A549 (cell line): ENCODE results near the gene GDPD3. TPM values are rescaled to one million over a fixed set of nuclear protein-coding genes. Genes with fewer than 3 reads are reported as not detected.

ENCODE experiments used
- ATAC-seq, 2 experiments: fragments of 200-7000 bp in 1 of 2; fragments of >200 bp in 1 of 2; cut with Nextera tagmentation in 1 of 2; cut with Tn5 transposase in 1 of 2; 3 replicates each; pipeline versions ENCODE4 v1.8.0 to v1.9.1; 2018 to 2020; ENCODE audit warnings: mild to moderate bottlenecking in 1 of 2, moderate library complexity in 1 of 2
- CTCF ChIA-PET: fragments of 300-600 bp; sonication (Branson Sonifier 250); formaldehyde crosslinking; extraction: SDS; loops from one replicate; lab custom pipeline; 2021; ENCODE audit warnings: antibody characterized with exemption, inconsistent platforms; lab: Yijun Ruan, JAX
- POLR2A ChIA-PET: fragments of 350-600 bp; formaldehyde crosslinking; extraction: SDS; loops from one replicate; lab custom pipeline; 2021; ENCODE audit warnings: antibody characterized with exemption, inconsistent platforms; lab: Yijun Ruan, JAX
- DNase-seq, 2 experiments: peaks; one replicate each; pipeline versions ENCODE4 v3.0.0 to v3.0.0-alpha.2; 2011 to 2016; ENCODE audit warnings: low read depth in 1 of 2, low spot score in 1 of 2
- FAIRE-seq: peaks from 2 replicates; lab custom pipeline; 2011; peaks lifted over from hg19 to GRCh38; lab: Jason Lieb, UNC
- H3K27ac ChIP-seq, 2 experiments: fragments of >200 bp; sonication (Bioruptor Twin); formaldehyde crosslinking; 3 replicates each; pipeline ENCODE4 v1.5.1; 2016 to 2017
- H3K4me1 ChIP-seq: fragments of >200 bp; sonication (Bioruptor Twin); formaldehyde crosslinking; 3 replicates; pipeline ENCODE4 v1.6.1; 2016
- H3K4me2 ChIP-seq: fragments of >200 bp; sonication (Bioruptor Twin); formaldehyde crosslinking; 3 replicates; pipeline ENCODE4 v1.6.1; 2016
- H3K4me3 ChIP-seq: fragments of >200 bp; sonication (Bioruptor Twin); formaldehyde crosslinking; 3 replicates; pipeline ENCODE4 v1.5.1; 2016
- H3K9me3 ChIP-seq: fragments of >200 bp; sonication (Bioruptor Twin); formaldehyde crosslinking; 3 replicates; pipeline ENCODE4 v1.6.1; 2016
- BHLHE40 ChIP-seq: IDR thresholded peaks from 2 replicates; pipeline ENCODE4 v1.6.1; 2012; ENCODE audit warnings: low read depth, low read length, inconsistent platforms
- CBX2 ChIP-seq: fragments of 200-600 bp; sonication (generic); IDR thresholded peaks from 2 replicates; pipeline ENCODE4 v1.6.1; 2016; ENCODE audit warnings: low read depth, mild to moderate bottlenecking, borderline replicate concordance
- CTCF ChIP-seq: fragments of >200 bp; sonication (Bioruptor Twin); formaldehyde crosslinking; IDR thresholded peaks from 3 replicates; pipeline ENCODE4 v1.5.1; 2016
- EHMT2 ChIP-seq: fragments of 200-600 bp; sonication (generic); IDR thresholded peaks from 2 replicates; pipeline ENCODE4 v1.6.1; 2016; ENCODE audit warnings: antibody characterized with exemption, low read depth, mild to moderate bottlenecking, moderate library complexity
- ELK1 ChIP-seq: fragments of 150-350 bp; IDR thresholded peaks from 2 replicates; pipeline ENCODE4 v1.6.1; 2014; ENCODE audit warnings: low read depth, mild to moderate bottlenecking, low read length
- ESRRA ChIP-seq: fragments of 150-350 bp; IDR thresholded peaks from 2 replicates; pipeline ENCODE4 v1.6.1; 2014; ENCODE audit warnings: mild to moderate bottlenecking, low read length, borderline replicate concordance
- FOSB ChIP-seq: fragments of 250-450 bp; sonication (Bioruptor Pico); IDR thresholded peaks from 2 replicates; pipeline ENCODE4 v1.5.0; 2020; ENCODE audit warnings: mild to moderate bottlenecking, moderate library complexity
- FOXS1 ChIP-seq: fragments of 250-450 bp; sonication (Bioruptor Pico); IDR thresholded peaks from 2 replicates; pipeline ENCODE4 v1.5.0; 2020; ENCODE audit warnings: mild to moderate bottlenecking, moderate library complexity
- HEYL ChIP-seq: fragments of 250-450 bp; sonication (Bioruptor Pico); IDR thresholded peaks from 2 replicates; pipeline ENCODE4 v1.8.0; 2021; ENCODE audit warnings: mild to moderate bottlenecking, moderate library complexity
- HOXB13 ChIP-seq: fragments of 250-450 bp; sonication (Bioruptor Pico); IDR thresholded peaks from 2 replicates; pipeline ENCODE4 v1.5.0; 2020; ENCODE audit warnings: low read depth, mild to moderate bottlenecking, moderate library complexity
- JUNB ChIP-seq: fragments of >200 bp; sonication (Bioruptor Twin); formaldehyde crosslinking; IDR thresholded peaks from 2 replicates; pipeline ENCODE4 v1.6.1; 2016
- MAX ChIP-seq: IDR thresholded peaks from 2 replicates; pipeline ENCODE4 v1.6.1; 2012
- MAZ ChIP-seq: fragments of 150-350 bp; IDR thresholded peaks from 2 replicates; pipeline ENCODE4 v1.6.1; 2014; ENCODE audit warnings: antibody characterized with exemption, low read depth, low read length, borderline replicate concordance
- NR3C1 ChIP-seq: fragments of >200 bp; sonication (Bioruptor Twin); formaldehyde crosslinking; IDR thresholded peaks from 3 replicates; pipeline ENCODE4 v1.6.1; 2017
- RARB ChIP-seq: fragments of 250-450 bp; sonication (Bioruptor Pico); IDR thresholded peaks from 2 replicates; pipeline ENCODE4 v1.8.0; 2021; ENCODE audit warnings: mild to moderate bottlenecking, moderate library complexity
- RFX5 ChIP-seq: fragments of 450-650 bp; IDR thresholded peaks from 2 replicates; pipeline ENCODE4 v1.7.1; 2014; ENCODE audit warnings: antibody characterized with exemption, mild to moderate bottlenecking, moderate library complexity
- TP53 ChIP-seq: fragments of 250-450 bp; sonication (Bioruptor Pico); IDR thresholded peaks from 2 replicates; pipeline ENCODE4 v1.5.0; 2021; ENCODE audit warnings: mild to moderate bottlenecking, moderate library complexity
- WGBS: methylation state at CpG from one replicate; pipeline ENCODE4 v1.1.6; 2017; ENCODE audit errors: missing lambda C conversion rate; 5-methylcytosine and 5-hydroxymethylcytosine counted together
- polyA plus RNA-seq, 4 experiments: library from polyadenylated mRNA; depleted of rRNA in 3 of 4; stranded (reverse); fragments of >200 nt; fragmentation: RNase III in 1 of 4; extraction: RNeasy Plus Mini Kit Qiagen cat#74134 plus additional on column Dnase treatment in 1 of 4; gene quantifications; 2 replicates in 3 of 4; 3 replicates in 1 of 4; pipeline ENCODE4 v1.2.3, GENCODE V29; 2011 to 2017
- TF ChIP-seq, protein P1 (sequence below): fragments of >200 bp; sonication (Bioruptor Twin); formaldehyde crosslinking; IDR thresholded peaks from 3 replicates; pipeline ENCODE4 v1.6.1; 2016
- TF ChIP-seq, protein P2 (sequence below): fragments of 250-450 bp; sonication (Bioruptor Pico); IDR thresholded peaks from 2 replicates; pipeline ENCODE4 v1.5.0; 2021; ENCODE audit warnings: mild to moderate bottlenecking, moderate library complexity, borderline replicate concordance

Gene GDPD3
- polyA plus RNA-seq, 2 of the 4 experiments (the other 2 are of a cell fraction): 0.58 to 1.8 TPM

DNA sequence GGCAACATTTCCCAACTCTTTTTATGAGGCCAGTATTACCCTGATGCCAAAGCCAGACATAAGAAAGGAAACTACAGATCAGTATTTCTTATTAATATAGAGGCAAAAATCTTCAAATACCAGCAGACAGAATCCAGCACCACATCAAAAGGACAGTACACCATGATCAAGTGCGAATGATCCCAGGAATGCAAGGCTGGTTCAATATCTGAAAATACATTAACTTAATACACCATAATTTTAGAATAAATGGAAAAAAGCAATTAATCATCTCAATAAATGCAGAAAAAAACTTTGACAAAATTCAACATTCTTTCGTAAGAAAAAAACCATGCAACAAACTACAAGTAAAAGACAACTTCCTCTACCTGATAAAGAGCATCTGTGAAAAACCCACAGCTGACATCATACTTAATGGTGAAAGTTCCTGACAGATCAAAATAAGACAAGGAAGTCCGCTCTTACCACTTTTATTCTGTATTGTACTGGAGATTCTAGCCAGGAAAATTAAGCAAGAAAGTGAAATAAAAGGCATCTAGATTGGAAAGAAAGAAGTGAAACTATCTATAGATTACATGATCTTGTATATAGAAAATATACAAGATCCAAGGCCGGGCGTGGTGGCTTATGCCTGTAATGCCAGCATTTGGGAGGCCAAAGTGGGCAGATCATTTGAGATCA, 36.1 kb upstream of the GDPD3 start:
- 66% methylated on average over 5 of the region's 5 CpGs for WGBS
- no peak for FAIRE-seq
- TF ChIP-seq, protein P1, sequence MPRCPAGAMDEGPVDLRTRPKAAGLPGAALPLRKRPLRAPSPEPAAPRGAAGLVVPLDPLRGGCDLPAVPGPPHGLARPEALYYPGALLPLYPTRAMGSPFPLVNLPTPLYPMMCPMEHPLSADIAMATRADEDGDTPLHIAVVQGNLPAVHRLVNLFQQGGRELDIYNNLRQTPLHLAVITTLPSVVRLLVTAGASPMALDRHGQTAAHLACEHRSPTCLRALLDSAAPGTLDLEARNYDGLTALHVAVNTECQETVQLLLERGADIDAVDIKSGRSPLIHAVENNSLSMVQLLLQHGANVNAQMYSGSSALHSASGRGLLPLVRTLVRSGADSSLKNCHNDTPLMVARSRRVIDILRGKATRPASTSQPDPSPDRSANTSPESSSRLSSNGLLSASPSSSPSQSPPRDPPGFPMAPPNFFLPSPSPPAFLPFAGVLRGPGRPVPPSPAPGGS: no peak
- no peaks in the 10 kb centered on the region for H3K4me1 ChIP-seq
- CTCF ChIA-PET: no interaction called here
- DNase-seq: no peak
- peaks cover 23% of the 10 kb centered on the region for H3K9me3 ChIP-seq
- no peak for ATAC-seq
- POLR2A ChIA-PET: no interaction called here
- H3K27ac ChIP-seq: no peak overlapping the region
- H3K4me2 ChIP-seq: no peak overlapping the region
- no peak overlapping the region for H3K4me3 ChIP-seq

GRCh38 chr16:30147843-30148510, 34.6 kb upstream of the GDPD3 start:
- Histone ChIP-seq H3K9me3 (peaks cover 23% of the 10 kb centered on the region), H3K27ac (no peak overlapping the region), H3K4me1 (no peaks in the 10 kb centered on the region), H3K4me2 (no peak overlapping the region), H3K4me3 (no peak overlapping the region)
- FAIRE-seq (no peak), DNase-seq (no peak), ATAC-seq (no peak)
- ChIA-PET CTCF (interaction anchor here (0.8 to 1.2 kb wide), 2 partner anchors 36 to 56 kb away, joined by 3 to 5 read pairs; partner anchors contain the start of gene TBX6), POLR2A (no interaction called here)
- TF ChIP-seq RFX5 (no peak), CBX2 (no peak), NR3C1 (no peak), HOXB13 (no peak), TP53 (CRISPR knock-in tag) (no peak), RARB (no peak)
- WGBS: 14% methylated on average over 3 of the region's 3 CpGs

DNA sequence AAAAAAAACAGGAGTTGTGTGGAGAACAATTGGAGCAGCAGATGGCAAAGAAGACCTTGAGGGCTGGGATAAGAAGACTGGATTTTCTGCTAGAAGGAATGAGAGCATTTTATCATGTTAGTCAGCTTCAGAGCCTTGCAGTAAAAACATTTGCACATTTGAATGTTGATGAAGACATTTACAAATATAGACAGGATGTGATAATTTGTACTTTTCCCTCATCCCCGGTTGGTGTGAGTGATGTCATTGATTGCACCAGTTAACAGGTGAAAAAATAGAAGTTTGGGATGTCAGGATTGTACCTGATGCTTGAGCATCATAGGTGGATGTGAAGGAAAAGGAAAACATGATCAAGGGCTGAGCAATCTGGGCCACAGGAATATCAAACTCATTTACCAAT, 32.3 kb upstream of the GDPD3 start:
- CTCF ChIA-PET: interaction anchor here (1.8 kb wide), 1 partner anchor 53 kb away, joined by 7 read pairs; the partner anchor contains the start of gene TBX6
- Histone ChIP-seq H3K4me3 (no peak overlapping the region), H3K27ac (no peak overlapping the region), H3K4me1 (no peaks in the 10 kb centered on the region), H3K4me2 (no peak overlapping the region), H3K9me3 (peaks cover 23% of the 10 kb centered on the region)
- no peak for ATAC-seq
- POLR2A ChIA-PET: no interaction called here
- TF ChIP-seq CBX2 (no peak), ELK1 (no peak), EHMT2 (no peak), HOXB13 (no peak), CTCF (no peak), BHLHE40 (no peak), MAX (no peak), JUNB (no peak), NR3C1 (no peak), MAZ (no peak), FOSB (CRISPR knock-in tag) (no peak), ESRRA (no peak), FOXS1 (CRISPR knock-in tag) (no peak), HEYL (CRISPR knock-in tag) (no peak)
- TF ChIP-seq, protein P2, sequence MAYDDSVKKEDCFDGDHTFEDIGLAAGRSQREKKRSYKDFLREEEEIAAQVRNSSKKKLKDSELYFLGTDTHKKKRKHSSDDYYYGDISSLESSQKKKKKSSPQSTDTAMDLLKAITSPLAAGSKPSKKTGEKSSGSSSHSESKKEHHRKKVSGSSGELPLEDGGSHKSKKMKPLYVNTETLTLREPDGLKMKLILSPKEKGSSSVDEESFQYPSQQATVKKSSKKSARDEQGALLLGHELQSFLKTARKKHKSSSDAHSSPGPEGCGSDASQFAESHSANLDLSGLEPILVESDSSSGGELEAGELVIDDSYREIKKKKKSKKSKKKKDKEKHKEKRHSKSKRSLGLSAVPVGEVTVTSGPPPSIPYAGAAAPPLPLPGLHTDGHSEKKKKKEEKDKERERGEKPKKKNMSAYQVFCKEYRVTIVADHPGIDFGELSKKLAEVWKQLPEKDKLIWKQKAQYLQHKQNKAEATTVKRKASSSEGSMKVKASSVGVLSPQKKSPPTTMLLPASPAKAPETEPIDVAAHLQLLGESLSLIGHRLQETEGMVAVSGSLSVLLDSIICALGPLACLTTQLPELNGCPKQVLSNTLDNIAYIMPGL: no peak
- no peak for FAIRE-seq
- no peak for DNase-seq
- whole genome bisulfite sequencing: 17% methylated on average over 1 of the region's 1 CpG
